GM10847 (cell line): ENCODE data around the gene RAPGEF2.

ENCODE experiments used
- POLR2A ChIP-seq: IDR thresholded peaks from 2 replicates; pipeline ENCODE4 v1.6.1; 2011; ENCODE audit not compliant: insufficient read length; ENCODE audit errors: extremely low read depth

Gene RAPGEF2

GRCh38 chr4:159121371-159121770, 18.5 kb downstream of the RAPGEF2 start:
- no peak for TF ChIP-seq POLR2A

DNA sequence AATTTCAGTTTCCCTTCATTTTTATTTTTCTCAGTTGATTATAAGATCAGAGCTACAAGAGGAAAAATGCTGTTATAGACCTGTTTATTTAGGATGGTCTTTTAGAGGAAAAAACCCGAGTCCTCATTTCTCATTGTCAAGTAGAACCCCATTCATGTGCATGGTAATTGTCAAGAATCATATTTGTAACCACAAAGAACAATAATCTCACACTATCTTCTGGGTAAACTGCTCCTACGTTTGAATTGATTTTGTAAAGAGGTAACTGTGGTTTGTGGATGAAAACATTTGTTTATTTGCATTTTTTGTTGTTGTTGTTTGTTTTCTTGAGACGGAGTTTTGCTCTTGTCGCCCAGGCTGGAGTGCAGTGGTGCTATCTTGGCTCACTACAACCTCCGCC, 23.8 kb downstream of the RAPGEF2 start:
- no peak for TF ChIP-seq POLR2A

DNA sequence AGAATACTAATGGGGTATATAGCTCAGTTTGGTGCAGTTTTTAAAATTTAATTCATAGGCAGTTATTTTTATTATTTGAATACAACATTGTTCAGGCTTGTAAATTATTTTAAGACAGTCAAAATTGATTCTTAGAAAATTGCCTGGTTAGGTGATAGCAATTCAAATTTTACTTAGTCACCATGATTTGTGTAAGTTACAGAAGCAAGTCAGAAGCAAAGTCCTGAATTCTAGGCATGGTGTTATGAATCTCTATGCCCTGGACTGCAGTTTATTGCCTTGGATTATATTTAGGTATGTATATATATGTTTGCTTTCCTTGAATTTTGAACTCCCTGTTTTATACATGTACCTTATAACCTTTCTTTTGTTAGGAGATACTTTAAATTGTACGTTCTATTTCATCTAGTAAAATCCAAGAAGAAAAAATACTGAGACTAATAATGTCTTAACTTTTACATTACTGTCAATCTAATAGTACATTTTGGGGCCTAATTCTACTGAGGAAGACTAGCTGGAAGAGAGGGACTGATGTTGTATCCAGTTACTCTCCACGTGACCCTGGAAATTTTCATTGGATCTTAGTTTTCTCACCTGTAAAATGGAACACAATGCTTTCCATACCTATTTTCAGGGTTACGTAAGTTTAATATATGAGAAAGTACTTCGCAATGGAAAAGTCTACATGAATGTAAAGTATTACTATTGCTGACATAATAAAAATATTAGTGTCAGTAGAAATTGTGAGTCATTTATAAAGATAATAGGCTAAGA, 25.1 kb downstream of the RAPGEF2 start:
- no peak for TF ChIP-seq POLR2A

- TF ChIP-seq POLR2A, result no peak
These were observed 27.1 kb downstream of the RAPGEF2 start for GRCh38 chr4:159129814-159130550.

DNA sequence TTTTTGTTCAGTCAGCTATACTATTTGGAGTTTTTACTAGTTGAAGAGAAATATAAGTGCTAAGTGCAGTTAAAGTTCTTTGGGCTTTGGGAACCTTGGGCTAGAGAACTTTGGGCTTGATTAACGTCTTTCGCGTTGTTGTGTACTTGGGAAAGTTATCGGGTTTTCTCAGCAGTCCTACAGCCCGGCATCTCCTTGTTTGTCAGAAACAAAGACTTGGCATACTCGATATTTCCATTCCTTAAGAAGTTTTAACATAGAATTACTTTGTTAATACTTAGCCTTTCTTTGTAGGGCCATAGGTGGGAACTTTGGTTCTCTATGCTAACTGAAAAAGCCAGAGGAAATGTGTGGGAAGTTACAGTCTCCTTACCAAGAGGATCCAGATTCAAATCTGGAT, 28.7 kb downstream of the RAPGEF2 start:
- no peak for TF ChIP-seq POLR2A

DNA sequence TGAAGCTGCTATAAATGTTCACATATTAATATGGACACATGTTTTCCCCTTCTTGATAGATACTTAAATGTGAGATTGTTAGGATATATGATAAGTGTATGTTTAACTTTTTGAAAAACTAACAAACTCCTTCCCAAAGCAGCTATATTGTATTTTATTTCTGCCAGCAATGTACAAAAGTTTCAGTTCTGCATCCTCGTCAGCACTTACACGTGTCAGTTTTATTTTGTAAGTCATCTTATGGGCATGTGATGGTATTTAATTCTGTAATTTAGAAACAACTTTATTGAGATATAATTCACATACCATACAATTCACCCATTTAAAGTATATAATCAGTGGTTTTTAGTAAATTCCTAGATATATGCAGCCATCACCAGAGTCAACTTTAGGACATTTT, 31.6 kb downstream of the RAPGEF2 start:
- no peak for TF ChIP-seq POLR2A

DNA sequence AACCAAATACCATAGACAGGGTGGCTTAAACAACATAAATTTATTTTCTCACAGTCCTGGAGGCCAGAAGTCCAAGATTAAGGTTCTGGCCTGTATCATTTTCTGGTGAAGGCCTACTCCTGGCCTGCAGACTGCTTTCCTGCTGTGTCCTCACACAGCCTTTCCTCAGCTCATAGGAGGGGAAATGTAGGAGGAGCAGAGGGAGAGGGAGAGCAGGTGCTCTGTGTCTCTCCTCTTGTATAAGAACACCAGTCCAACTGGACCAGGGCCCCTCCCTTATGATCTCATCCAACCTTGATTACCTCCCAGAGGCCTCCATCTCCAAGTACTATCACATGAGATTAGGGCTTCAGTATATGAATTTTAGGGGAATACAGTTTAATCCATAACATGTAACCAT, 34.3 kb downstream of the RAPGEF2 start:
- TF ChIP-seq POLR2A, result no peak

DNA sequence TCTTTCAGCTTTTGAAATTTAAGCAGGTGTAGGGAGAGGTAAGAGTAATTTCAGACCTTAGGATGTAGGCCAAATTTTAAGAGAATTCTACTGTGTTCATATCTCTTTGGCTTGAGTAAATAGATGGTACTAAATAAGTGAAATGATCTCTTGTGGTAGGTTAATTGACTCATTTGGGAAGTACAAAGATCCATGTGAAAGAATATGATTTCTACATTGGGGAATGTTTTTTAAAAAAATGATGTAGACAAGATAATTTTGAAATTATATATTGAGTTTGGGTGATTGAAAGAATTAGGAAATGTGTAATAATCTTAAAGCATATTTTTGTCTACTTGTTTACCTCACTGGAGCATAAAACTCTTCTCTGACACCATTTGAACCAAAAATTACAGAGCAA, 35.6 kb downstream of the RAPGEF2 start:
- no peak for TF ChIP-seq POLR2A

DNA sequence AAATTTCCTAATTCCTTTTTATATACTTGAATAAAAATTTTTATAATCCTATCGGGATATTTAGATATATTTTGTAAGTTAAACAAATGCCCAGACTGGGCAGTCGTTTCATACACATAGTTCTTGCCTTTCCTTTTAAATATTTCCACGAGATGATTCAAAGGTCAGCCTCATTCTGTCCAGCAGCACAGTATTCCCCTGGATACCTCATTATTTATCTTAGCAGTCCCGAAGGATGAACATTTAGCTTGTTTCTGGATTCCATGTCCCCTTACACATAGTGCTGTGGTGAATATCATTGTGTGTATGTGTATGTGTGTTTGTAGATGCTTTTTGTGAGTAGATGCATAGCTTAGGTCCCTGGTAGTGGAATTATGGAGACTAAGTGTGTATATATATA, 38.3 kb downstream of the RAPGEF2 start:
- no peak for TF ChIP-seq POLR2A

DNA sequence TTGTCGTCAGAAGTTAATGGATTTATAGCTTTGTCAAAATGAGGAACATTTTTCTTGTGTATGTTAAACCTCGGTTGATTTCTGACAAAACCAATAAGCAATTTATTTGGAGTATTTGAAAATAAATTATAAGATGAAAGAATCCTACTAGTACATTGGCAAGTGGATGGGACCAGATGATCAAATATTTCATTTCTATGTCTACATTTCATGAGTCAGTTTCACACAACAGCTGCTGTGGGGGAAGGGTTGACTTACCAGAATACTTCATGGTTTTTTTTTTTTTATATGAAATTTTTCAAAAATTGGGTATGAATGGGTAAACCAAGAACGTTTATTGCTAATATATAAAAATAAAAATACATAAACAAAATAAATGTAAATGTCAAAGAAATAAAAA, 39.4 kb downstream of the RAPGEF2 start:
- no peak for TF ChIP-seq POLR2A

GRCh38 chr4:159142681-159143384, 40.0 kb downstream of the RAPGEF2 start:
- TF ChIP-seq POLR2A, result no peak

DNA sequence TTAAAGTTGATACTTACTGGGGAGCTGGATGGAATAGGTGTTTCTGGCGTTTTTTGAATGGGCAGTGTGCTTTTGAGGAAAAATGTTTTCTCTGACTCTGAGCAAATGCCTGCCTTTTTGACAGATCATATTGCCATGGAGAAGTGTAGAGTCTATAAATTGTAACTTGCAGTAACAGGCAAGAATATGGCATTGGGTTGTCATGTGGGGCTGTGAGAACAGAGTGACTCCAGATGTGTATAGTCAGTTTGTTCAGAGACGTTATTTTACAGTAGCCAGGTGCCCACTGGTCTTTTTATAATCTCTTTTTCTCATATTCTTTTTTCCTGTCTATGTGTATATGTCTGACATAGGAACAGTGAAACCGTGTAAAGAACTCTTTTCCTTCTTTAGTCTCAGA, 40.8 kb downstream of the RAPGEF2 start:
- TF ChIP-seq POLR2A, result no peak

GRCh38 chr4:159144112-159144694, 41.3 kb downstream of the RAPGEF2 start:
- TF ChIP-seq POLR2A, result no peak

DNA sequence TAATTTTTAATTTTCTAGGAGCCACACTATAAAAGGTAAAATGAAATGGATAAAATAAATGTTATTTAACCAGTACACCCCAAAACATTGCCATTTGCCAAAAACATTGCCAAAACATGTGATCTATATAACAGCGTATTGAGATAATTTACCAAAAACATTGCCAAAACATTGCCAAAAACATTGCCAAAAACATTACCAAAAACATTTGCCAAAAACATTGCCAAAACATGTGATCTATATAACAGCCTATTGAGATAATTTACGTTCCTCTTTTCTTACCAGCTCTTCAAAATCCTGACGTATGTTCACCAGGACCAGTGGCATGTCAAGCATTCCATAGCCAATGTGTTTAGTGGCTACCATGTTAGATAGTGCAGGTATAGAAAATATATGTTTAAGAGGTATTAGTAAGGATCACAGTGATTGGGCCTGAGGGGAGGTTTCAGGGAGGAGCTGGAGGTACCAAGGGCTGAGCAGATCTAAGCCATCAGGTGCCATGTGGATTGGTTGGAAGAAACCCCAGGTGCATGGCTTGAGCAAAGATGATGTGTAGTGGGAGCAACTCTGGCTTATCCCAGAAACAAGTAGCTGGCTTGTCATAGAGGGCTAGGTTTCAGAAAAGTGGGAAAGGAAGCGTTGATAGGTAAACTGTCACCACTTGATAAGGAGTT, 42.6 kb downstream of the RAPGEF2 start:
- TF ChIP-seq POLR2A, result no peak

- TF ChIP-seq POLR2A, result no peak
These were observed 43.1 kb downstream of the RAPGEF2 start for GRCh38 chr4:159145992-159146330.
